Amygdala (tissue), 56 donors: ENCODE data around the gene ZBTB44.
"Not testable (repeated sequence)": the region's sequence is repeated elsewhere in the genome, so short reads cannot be mapped to it uniquely, and the experiment has no call there.

ENCODE experiments used
- DNase-seq, 56 donors: peaks; one replicate each; lab custom pipeline; 2025; lab: John Stamatoyannopoulos, UW

Gene ZBTB44

GRCh38 chr11:130314750-130315285, at the start of gene ZBTB44:
TSS of gene ZBTB44 (minus strand) at chr11:130314917. CDS start at chr11:130261873, 53,044 bp downstream.
- peak; percentile 29 to 97 (median 90) for DNase-seq

GRCh38 chr11:130359419-130359818, 44.7 kb upstream of the ZBTB44 start:
- DNase-seq = no peak

- DNase-seq = no peak
These were observed 43.7 kb upstream of the ZBTB44 start for GRCh38 chr11:130358398-130358797.

GRCh38 chr11:130347261-130347660, 32.5 kb upstream of the ZBTB44 start:
- no peak for DNase-seq

- no peak for DNase-seq
These were observed 30.1 kb upstream of the ZBTB44 start for GRCh38 chr11:130344841-130345240.

GRCh38 chr11:130340671-130341319, 26.1 kb upstream of the ZBTB44 start:
- no peak for DNase-seq

GRCh38 chr11:130338667-130339066, 23.9 kb upstream of the ZBTB44 start:
- no peak for DNase-seq

- no peak for DNase-seq
These were observed 22.8 kb upstream of the ZBTB44 start for GRCh38 chr11:130337281-130338089.

- not testable (repeated sequence) for DNase-seq
These were observed 16.7 kb upstream of the ZBTB44 start for GRCh38 chr11:130331397-130331796.

GRCh38 chr11:130330101-130330684, 15.5 kb upstream of the ZBTB44 start:
- no peak for DNase-seq

GRCh38 chr11:130328420-130328819, 13.7 kb upstream of the ZBTB44 start:
- no peak for DNase-seq

GRCh38 chr11:130327716-130328115, 13.0 kb upstream of the ZBTB44 start:
- DNase-seq = no peak

GRCh38 chr11:130325691-130326090, 11.0 kb upstream of the ZBTB44 start:
- DNase-seq = no peak

GRCh38 chr11:130323452-130324450, 9.0 kb upstream of the ZBTB44 start:
- DNase-seq = no peak

- DNase-seq = no peak
These were observed 7.4 kb upstream of the ZBTB44 start for GRCh38 chr11:130322126-130322525.

- DNase-seq = no peak
These were observed 3.4 kb upstream of the ZBTB44 start for GRCh38 chr11:130318031-130318673.

- DNase-seq = peak in 18 of 56 donors; percentile 5 to 43 (median 20)
These were observed 745 bp upstream of the ZBTB44 start for GRCh38 chr11:130315354-130315970.

GRCh38 chr11:130314184-130314749, 450 bp downstream of the ZBTB44 start:
- peak in 47 of 56 donors; percentile 15 to 85 (median 61) for DNase-seq
